ENCODE data around the gene SYTL4.

Gene SYTL4

GRCh38 chrX:100650841-100651240 lies 81.1 kb downstream of the SYTL4 start:
- DNase-seq = no peak
- Histone ChIP-seq H3K9me3 (ENCODE audit: severe bottlenecking) (no peaks in the 10 kb centered on the region), H3K27ac (no peak overlapping the region), H3K4me3 (ENCODE audit: low read depth, low read length) (no peak overlapping the region), H3K36me3 (no peaks in the 10 kb centered on the region), H3K27me3 (ENCODE audit: insufficient read depth, low read depth, severe bottlenecking) (no peaks in the 10 kb centered on the region)
- no peak for TF ChIP-seq CTCF (IDR thresholded peaks at IDR 0.05; ENCODE audit: low read depth, low read length)

GRCh38 chrX:100649550-100650356 lies 82.2 kb downstream of the SYTL4 start:
- DNase-seq = peak; percentile 58
- H3K9me3 ChIP-seq (ENCODE audit: severe bottlenecking) = no peaks in the 10 kb centered on the region
- 0 out of 2 replicates have a peak overlapping the region, but pooled peaks have one; percentile 20 for H3K27ac ChIP-seq
- no peak overlapping the region for H3K4me3 ChIP-seq (ENCODE audit: low read depth, low read length)
- H3K27me3 ChIP-seq (ENCODE audit: insufficient read depth, low read depth, severe bottlenecking) = no peaks in the 10 kb centered on the region
- no peaks in the 10 kb centered on the region for H3K36me3 ChIP-seq
- no peak for TF ChIP-seq CTCF (IDR thresholded peaks at IDR 0.05; ENCODE audit: low read depth, low read length)

GRCh38 chrX:100648458-100649417 lies 83.2 kb downstream of the SYTL4 start:
- H3K4me3 ChIP-seq (ENCODE audit: low read depth, low read length) = no peak overlapping the region

GRCh38 chrX:100647739-100648138 lies 84.2 kb downstream of the SYTL4 start:
- H3K27me3 ChIP-seq (ENCODE audit: insufficient read depth, low read depth, severe bottlenecking) = no peaks in the 10 kb centered on the region
- H3K4me3 ChIP-seq (ENCODE audit: low read depth, low read length) = no peak overlapping the region
- no peak overlapping the region for H3K27ac ChIP-seq
- DNase-seq = no peak
- H3K9me3 ChIP-seq (ENCODE audit: severe bottlenecking) = no peaks in the 10 kb centered on the region
- no peak for TF ChIP-seq CTCF (IDR thresholded peaks at IDR 0.05; ENCODE audit: low read depth, low read length)
- H3K36me3 ChIP-seq = no peaks in the 10 kb centered on the region

More at GRCh38 chrX:100648458-100649417, 83.2 kb downstream of the SYTL4 start:
- Histone ChIP-seq H3K9me3 (ENCODE audit: severe bottlenecking) (no peaks in the 10 kb centered on the region), H3K27ac (no peak overlapping the region), H3K36me3 (no peaks in the 10 kb centered on the region), H3K27me3 (ENCODE audit: insufficient read depth, low read depth, severe bottlenecking) (no peaks in the 10 kb centered on the region)
- no peak for TF ChIP-seq CTCF (IDR thresholded peaks at IDR 0.05; ENCODE audit: low read depth, low read length)
- DNase-seq = no peak

- no peak for TF ChIP-seq CTCF (IDR thresholded peaks at IDR 0.05; ENCODE audit: low read depth, low read length)
Measured at GRCh38 chrX:100647095-100647494, 84.8 kb downstream of the SYTL4 start.

More at GRCh38 chrX:100647095-100647494, 84.8 kb downstream of the SYTL4 start:
- H3K27ac ChIP-seq = no peak overlapping the region
- no peaks in the 10 kb centered on the region for H3K36me3 ChIP-seq
- no peak for DNase-seq
- no peaks in the 10 kb centered on the region for H3K27me3 ChIP-seq (ENCODE audit: insufficient read depth, low read depth, severe bottlenecking)
- H3K4me3 ChIP-seq (ENCODE audit: low read depth, low read length) = no peak overlapping the region
- no peaks in the 10 kb centered on the region for H3K9me3 ChIP-seq (ENCODE audit: severe bottlenecking)
